Measurements from ENCODE around the gene MYO1E. TPM values are rescaled to one million over a fixed set of nuclear protein-coding genes. Genes with fewer than 3 reads are reported as not detected.

MYO1E gene
- total RNA-seq, 2 experiments from 2014 or later, result 20.3 to 22.7 TPM

- H3K4me3 Mint-ChIP-seq, result no peak overlapping the region
- intact Hi-C loops (cut with micrococcal nuclease), result no loop called here
- H3K27me3 Mint-ChIP-seq, result no peaks in the 10 kb centered on the region
- no peak overlapping the region for H3K27ac Mint-ChIP-seq
- no peak for DNase-seq
- H3K9me3 Mint-ChIP-seq, result no peaks in the 10 kb centered on the region
- ChIA-PET CTCF (no interaction called here), POLR2A (no interaction called here)
- no peak for TF ChIP-seq CTCF (IDR thresholded peaks at IDR 0.05)
- no peak for ATAC-seq
- no peaks in the 10 kb centered on the region for H3K36me3 Mint-ChIP-seq (ENCODE audit: low read depth)
- H3K4me1 Mint-ChIP-seq (ENCODE audit: low read depth), result no peaks in the 10 kb centered on the region
Measured at GRCh38 chr15:59200560-59200959, 172.1 kb downstream of the MYO1E start.

DNA sequence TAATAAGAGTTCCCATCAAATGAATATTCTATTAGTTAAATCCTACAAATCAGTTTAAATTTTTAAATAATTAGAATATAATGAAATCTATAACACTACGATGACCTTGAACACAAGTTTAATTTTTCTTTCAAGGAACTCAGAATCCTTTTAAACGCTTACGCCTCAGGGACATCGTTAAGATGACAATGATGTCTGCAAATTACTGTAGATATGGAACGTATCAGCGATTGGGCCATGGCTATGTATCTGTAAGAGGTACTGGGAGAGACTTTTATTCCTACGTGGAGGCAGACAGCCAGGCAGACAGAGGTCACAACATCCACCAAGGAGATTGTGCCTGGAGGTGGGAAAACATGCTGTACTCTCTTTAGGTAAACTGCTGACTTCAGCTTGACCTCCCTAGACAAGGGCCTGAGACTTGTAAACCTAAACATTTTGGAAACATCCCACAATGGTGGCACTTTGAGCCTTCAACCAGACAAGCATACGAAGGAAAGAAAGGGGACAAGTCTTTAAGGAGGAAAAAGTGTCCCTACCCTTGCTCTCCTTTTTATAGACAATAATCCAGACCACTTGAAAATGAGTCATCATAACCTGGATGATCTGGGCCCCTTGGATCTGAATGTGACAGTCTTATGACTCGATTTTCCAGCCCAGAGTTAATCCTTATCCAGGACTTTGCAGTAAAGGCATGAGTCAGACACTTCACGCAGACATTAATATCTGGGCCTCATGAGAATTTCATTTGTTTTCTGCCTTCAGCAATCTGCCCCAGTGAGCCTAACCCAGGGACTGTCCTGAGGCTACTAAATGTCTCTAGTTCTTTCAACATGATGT, 172.8 kb downstream of the MYO1E start:
- Mint-ChIP-seq H3K4me3 (no peak overlapping the region), H3K27ac (no peak overlapping the region), H3K27me3 (no peaks in the 10 kb centered on the region), H3K9me3 (no peaks in the 10 kb centered on the region), H3K36me3 (ENCODE audit: low read depth) (no peaks in the 10 kb centered on the region), H3K4me1 (ENCODE audit: low read depth) (no peaks in the 10 kb centered on the region)
- TF ChIP-seq CTCF (IDR thresholded peaks at IDR 0.05), result no peak
- ChIA-PET CTCF (no interaction called here), POLR2A (no interaction called here)
- DNase-seq, result no peak
- ATAC-seq, result no peak
- intact Hi-C loops (cut with micrococcal nuclease), result no loop called here

DNA sequence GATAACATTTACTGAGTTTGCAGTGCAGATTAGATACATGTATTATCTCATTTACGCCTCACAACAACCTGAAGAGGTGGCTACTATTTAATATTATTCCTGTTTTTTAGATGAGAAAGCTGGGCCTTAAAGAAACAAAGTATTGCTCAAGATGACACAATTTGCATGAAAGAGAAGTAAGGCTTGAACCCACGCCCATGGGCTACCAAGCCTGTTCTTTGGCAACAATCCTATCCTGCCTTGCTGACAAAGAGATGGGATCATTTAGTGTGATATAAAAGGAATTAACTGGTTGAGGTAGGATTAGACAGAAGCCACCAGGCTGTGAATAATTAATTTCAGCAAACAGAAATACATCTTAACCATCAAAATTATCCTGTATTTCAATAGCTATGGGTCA, 175.2 kb downstream of the MYO1E start:
- Mint-ChIP-seq H3K4me3 (no peak overlapping the region), H3K27ac (no peak overlapping the region), H3K9me3 (no peaks in the 10 kb centered on the region), H3K27me3 (no peaks in the 10 kb centered on the region), H3K4me1 (ENCODE audit: low read depth) (no peaks in the 10 kb centered on the region), H3K36me3 (ENCODE audit: low read depth) (no peaks in the 10 kb centered on the region)
- CTCF ChIA-PET, result no interaction called here
- no peak for TF ChIP-seq CTCF (IDR thresholded peaks at IDR 0.05)
- POLR2A ChIA-PET, result no interaction called here
- intact Hi-C loops (cut with micrococcal nuclease), result no loop called here
- ATAC-seq (no peak), DNase-seq (no peak)

DNA sequence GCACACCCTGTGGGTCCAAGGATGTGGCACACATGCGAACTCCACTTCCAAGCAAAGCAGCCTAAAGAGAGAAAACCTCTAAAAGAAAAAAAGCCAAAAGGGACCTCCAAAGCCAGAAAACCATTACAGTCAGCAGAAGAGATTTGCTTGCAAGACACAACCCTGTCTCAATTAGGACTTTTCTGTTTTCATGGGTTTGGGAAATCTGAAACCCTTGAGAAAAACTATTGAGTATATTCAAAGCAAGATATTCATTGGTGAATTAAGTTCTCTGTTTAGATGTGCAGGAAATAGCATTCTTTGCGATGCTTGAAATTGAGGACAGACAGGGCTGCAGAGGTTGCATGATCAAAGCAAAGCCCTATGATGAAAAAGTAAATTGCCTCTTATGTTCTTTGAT, 176.3 kb downstream of the MYO1E start:
- no peak for TF ChIP-seq CTCF (IDR thresholded peaks at IDR 0.05)
- H3K4me1 Mint-ChIP-seq (ENCODE audit: low read depth), result no peaks in the 10 kb centered on the region
- H3K9me3 Mint-ChIP-seq, result no peaks in the 10 kb centered on the region
- CTCF ChIA-PET, result no interaction called here
- H3K27me3 Mint-ChIP-seq, result no peaks in the 10 kb centered on the region
- no peak overlapping the region for H3K4me3 Mint-ChIP-seq
- no peak overlapping the region for H3K27ac Mint-ChIP-seq
- ATAC-seq (no peak), DNase-seq (no peak)
- POLR2A ChIA-PET, result no interaction called here
- H3K36me3 Mint-ChIP-seq (ENCODE audit: low read depth), result no peaks in the 10 kb centered on the region
- intact Hi-C loops (cut with micrococcal nuclease), result no loop called here

DNA sequence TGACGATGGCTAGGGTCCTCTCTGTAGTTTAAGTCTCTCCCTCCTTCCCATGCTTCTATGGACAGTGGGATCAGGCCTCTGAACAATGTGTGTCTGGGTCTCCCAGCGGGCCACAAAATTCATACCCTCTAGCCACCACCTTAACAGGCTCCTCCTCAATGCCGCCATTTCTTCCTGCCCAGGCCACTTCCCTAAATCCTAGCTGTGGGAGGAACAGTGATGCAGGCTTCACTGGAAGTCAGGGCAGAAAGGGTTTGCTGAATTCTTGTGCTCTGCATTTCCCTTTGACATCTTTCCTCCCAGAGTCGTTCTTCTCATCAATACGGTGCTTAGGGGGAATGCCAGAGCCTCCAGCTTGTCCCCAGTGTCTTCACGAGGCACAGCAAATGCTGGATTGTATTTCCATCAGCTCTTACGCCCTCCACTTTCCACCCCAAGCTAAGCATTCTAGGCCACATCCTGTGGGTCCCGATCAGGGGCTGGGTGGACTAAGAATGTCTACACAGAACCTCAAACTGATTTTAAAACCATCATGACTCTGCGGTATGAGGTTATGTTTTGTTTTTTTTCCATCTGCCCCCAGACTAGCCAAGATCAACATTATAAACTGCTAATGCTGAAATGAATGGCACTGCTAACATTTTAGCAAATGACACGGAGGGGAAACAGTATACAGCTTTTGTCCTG, 177.9 kb downstream of the MYO1E start:
- no peaks in the 10 kb centered on the region for H3K36me3 Mint-ChIP-seq (ENCODE audit: low read depth)
- no peaks in the 10 kb centered on the region for H3K9me3 Mint-ChIP-seq

More for the DNA sequence above, 177.9 kb downstream of the MYO1E start:
- ChIA-PET POLR2A (interaction anchor here (0.6 kb wide), 1 partner anchor 20 kb away, joined by 3 read pairs; no protein-coding TSS in a partner anchor), CTCF (interaction anchor here (1.1 to 1.6 kb wide), 3 partner anchors 12 to 22 kb away, joined by 3 to 4 read pairs (median 3); partner anchors contain the start of gene LDHAL6B)
- ATAC-seq (no peak), DNase-seq (no peak)
- no peak overlapping the region for H3K27ac Mint-ChIP-seq
- no peak for TF ChIP-seq CTCF (IDR thresholded peaks at IDR 0.05)
- no peak overlapping the region for H3K4me3 Mint-ChIP-seq
- H3K4me1 Mint-ChIP-seq (ENCODE audit: low read depth), result no peaks in the 10 kb centered on the region
- H3K27me3 Mint-ChIP-seq, result no peaks in the 10 kb centered on the region
- intact Hi-C loops (cut with micrococcal nuclease), result no loop called here

Measured in activated CD8-positive, alpha-beta T cell treated with anti-CD3 and anti-CD28 coated beads for 36 hours (primary cell).